Activated T-helper 1 cell treated with anti-CD3 and anti-CD28 coated beads, Interleukin-2, amount 50 U/mL, for 16 hours (primary cell): ENCODE results near the gene ZFPM1.
"Not testable (repeated sequence)": the region's sequence is repeated elsewhere in the genome, so short reads cannot be mapped to it uniquely, and the experiment has no call there.

Source experiments
- DNase-seq, 2 donors: peaks; one replicate each; pipeline ENCODE4 v3.0.0-alpha.2; 2020; ENCODE audit warnings: low read depth in 1 of 2, low spot score in 1 of 2

ZFPM1 gene

DNA sequence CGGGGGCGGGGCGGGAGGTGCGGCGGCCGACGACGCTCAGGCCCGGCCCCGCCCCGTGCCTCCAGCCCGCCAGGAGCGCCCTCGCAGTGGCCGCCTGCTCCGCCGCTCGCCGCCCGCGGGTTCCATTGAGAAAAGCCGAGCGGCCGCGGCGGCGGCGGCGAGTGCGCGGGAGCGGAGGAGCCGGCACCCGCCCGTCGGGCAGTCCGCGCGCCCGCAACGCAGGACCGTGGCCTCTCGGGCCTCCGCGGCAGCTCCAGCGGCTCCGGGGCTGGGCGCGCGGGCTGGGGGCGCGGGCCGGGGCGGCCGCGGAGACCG, at the start of gene ZFPM1:
ZFPM1 (plus strand) TSS at position 64 of the 315 bp plus-strand sequence. CDS start 359 bp downstream, outside the sequence.
- DNase-seq, result no peak

- no peak for DNase-seq
These were observed 49.1 kb upstream of the ZFPM1 start for GRCh38 chr16:88403794-88404581.

- DNase-seq, result no peak
These were observed 48.3 kb upstream of the ZFPM1 start for GRCh38 chr16:88404769-88405168.

- DNase-seq, result no peak
These were observed 47.6 kb upstream of the ZFPM1 start for GRCh38 chr16:88405216-88406060.

DNA sequence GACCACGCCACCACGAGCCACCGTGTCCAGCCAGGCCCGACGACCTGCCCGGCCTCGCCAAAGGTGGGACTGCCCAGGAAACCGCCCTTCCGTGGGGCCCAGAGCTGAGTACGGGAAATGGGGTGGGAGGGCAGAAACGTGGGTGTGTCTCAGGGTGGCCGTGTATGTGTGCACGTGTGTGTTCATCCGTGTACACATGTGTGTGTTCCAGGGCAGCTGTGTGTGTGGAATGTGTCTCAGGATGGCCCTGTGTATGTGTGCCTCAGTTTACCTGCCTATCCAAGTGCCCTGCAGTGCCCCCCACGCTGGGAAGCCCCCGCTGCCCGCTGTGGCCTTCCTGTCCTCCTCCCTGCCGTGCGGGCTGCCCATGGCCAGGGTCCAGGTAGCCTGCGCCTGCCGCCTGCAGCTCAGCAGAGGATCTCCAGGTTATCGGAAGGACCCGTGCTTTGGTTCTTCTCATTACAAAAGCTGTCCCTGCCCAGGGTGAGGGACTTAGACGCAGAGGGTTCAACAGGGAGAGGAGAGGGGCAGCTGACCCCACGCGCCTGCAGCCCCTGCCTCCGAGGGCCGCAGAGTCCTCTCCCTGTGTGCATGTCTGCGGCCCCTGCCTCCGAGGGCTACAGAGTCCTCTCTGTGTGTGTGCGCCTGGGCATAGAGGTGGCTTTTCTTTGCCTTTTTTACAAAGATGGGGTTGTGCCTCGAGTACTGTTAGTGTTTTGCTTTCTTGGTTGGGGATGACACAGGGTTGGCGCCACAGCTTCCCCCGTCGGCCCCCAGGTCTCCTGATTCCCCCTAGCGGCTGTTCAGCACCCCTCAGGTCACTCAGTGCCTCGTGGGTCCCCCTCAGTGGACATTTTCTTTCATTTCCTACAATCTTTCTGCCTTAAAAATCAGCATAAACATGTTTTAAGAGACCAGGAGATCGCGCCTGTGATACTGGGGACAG, 46.7 kb upstream of the ZFPM1 start:
- DNase-seq, result no peak

- no peak for DNase-seq
These were observed 46.0 kb upstream of the ZFPM1 start for GRCh38 chr16:88407042-88407420.

GRCh38 chr16:88407807-88408206, 45.3 kb upstream of the ZFPM1 start:
- no peak for DNase-seq

GRCh38 chr16:88408561-88409142, 44.4 kb upstream of the ZFPM1 start:
- DNase-seq, result no peak

GRCh38 chr16:88409296-88410065, 43.6 kb upstream of the ZFPM1 start:
- no peak for DNase-seq

GRCh38 chr16:88410297-88410968, 42.6 kb upstream of the ZFPM1 start:
- DNase-seq, result not testable (repeated sequence)

DNA sequence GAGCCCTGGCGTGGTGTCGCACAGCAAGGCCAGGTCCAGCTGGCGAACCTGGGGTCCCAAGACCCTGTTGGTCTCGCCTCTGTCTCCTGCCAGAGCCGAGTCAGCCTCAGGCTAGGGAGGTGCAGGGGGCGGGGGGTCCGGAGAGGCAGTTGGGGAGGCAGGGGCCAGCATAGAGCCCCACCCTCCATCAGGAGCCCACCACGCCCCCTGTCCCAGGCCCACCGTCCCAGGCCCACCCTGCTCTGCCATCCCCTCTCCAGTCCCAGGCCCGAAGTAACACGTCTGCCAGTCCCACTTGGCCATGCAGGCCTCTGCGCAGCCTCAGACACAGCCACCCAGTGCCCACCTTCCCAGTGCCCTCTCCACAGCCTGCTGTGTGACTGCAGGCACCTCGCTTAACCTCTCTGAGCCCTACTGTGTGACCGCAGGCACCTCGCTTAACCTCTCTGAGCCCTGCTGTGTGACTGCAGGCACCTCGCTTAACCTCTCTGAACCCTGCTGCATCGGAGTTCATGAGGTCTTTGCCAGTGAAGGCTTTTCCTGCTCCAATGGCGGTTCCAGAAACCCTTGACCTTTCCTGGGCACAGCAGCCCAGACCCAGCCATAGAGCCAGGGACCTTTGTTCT, 41.0 kb upstream of the ZFPM1 start:
- no peak for DNase-seq

DNA sequence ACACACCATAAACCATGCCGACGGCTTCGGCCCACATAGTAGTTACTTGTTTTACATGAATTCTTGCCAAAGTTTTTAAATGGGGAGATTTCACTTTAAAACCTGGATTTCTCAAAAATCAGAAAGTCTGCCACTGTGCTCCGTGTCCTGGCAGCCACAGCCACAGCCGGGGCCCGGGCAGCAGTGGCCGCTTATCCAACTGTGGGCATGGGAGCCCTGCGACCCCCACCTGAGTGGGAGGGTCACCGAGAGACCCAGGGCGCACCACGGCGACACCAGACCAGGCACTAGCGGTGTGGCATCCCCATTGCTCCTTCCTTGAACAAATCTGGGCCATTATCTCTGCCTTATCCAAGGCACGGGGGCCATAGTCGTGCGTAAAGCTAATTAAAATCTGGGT, 40.3 kb upstream of the ZFPM1 start:
- no peak for DNase-seq

GRCh38 chr16:88413231-88413630, 39.8 kb upstream of the ZFPM1 start:
- DNase-seq, result no peak

GRCh38 chr16:88413631-88414030, 39.4 kb upstream of the ZFPM1 start:
- DNase-seq, result no peak

DNA sequence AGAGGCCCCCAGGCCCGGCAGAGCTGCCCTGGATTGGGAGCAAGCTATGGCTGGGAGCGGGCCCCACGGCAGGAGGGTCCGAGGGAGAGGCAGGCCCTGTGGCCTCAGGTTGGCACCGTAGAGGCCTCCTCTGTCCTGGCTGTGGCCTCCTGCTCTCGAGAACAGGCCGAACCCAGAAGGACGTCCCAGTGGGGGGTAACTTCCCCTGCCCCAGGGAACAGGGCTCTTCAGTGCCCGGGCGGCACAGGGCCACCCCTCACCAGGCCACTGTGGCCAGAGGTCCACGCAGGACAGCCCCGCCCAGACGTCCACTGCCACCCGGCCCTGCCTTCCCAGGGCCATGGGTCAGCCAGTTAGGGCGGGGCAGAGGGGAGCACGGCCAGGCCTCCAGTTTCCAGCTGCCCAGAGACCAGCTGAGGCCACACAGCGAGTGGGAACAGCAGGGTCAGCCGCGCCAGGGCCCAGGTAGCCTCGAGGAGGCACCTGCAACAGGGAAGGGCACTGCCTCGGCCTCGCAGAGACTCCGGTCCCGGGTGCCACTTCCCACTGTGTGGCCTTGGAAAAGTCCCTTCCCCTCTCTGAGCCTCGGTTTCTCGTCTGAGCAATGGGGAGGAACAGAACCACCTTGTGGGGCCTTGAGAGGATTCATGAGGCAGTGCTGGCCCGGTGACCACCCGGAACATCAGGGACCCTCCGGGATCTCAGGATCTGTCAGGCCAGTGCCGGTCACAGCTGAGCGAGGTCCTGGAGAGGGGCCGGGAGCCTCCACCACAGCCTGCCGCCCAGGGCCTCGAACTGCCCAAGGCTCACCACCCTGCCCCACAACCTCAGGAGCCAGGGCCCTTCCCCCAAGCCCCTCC, 38.3 kb upstream of the ZFPM1 start:
- no peak for DNase-seq

DNA sequence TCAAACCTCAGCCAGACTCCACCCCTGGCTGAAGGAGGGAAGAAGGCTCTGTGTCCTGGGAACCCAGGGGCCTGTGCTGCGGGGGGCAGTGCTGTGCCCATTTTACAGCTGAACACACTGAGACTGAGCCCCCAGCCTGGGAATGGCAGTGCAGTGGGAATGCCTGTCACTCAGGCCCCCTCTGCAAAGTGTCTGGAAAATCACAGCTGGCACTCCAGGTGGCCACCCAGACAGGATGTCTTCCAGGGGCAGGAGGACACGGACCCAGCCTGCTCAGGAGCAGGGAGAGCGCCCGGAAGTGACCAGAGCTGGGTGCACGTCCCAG, 37.7 kb upstream of the ZFPM1 start:
- DNase-seq, result no peak

- DNase-seq, result no peak
These were observed 37.3 kb upstream of the ZFPM1 start for GRCh38 chr16:88415713-88416323.

DNA sequence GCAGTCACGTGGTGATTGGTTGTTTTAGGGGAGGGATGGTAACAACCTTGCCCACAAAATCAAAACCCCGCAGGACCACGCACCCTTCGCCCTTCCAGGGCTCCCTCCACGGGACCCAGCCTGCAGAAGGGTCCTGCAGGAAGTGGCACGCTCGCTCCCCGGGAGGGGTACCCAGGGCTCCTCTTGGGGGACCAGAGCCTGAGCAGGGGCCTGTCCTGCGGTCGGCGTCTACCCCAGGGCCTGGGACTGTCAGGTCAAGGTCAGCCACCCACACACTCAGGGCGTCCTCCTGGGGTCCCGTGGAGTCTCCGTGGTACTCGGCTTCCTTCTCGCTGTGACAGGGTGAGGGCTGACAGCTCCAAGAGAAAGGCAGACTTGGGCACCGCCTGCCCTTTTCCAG, 36.4 kb upstream of the ZFPM1 start:
- DNase-seq, result no peak
